Hepatocyte (in vitro differentiated cells): ENCODE data around the gene SH3PXD2A.

ENCODE experiments used
- EZH2 ChIP-seq: fragments of 200-600 bp; sonication (generic); IDR thresholded peaks from 2 replicates; pipeline ENCODE4 v1.6.1; 2016; ENCODE audit warnings: antibody characterized with exemption, mild to moderate bottlenecking, borderline replicate concordance
- TF ChIP-seq, protein P1 (sequence below): fragments of 200-600 bp; sonication (generic); IDR thresholded peaks from 2 replicates; pipeline ENCODE4 v1.5.1; 2016; ENCODE audit warnings: antibody characterized with exemption, mild to moderate bottlenecking; ENCODE audit not compliant: poor library complexity

GRCh38 chr10:103890688-103891087 lies 35.3 kb upstream of the SH3PXD2A start:
- TF ChIP-seq, protein P1, sequence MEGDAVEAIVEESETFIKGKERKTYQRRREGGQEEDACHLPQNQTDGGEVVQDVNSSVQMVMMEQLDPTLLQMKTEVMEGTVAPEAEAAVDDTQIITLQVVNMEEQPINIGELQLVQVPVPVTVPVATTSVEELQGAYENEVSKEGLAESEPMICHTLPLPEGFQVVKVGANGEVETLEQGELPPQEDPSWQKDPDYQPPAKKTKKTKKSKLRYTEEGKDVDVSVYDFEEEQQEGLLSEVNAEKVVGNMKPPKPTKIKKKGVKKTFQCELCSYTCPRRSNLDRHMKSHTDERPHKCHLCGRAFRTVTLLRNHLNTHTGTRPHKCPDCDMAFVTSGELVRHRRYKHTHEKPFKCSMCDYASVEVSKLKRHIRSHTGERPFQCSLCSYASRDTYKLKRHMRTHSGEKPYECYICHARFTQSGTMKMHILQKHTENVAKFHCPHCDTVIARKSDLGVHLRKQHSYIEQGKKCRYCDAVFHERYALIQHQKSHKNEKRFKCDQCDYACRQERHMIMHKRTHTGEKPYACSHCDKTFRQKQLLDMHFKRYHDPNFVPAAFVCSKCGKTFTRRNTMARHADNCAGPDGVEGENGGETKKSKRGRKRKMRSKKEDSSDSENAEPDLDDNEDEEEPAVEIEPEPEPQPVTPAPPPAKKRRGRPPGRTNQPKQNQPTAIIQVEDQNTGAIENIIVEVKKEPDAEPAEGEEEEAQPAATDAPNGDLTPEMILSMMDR: no peak
- TF ChIP-seq EZH2: no peak
